Measurements from ENCODE around the gene ZNF142.

GRCh38 chr2:218621007-218621406 lies 38.4 kb downstream of the ZNF142 start:
- TF ChIP-seq LEF1 (IDR thresholded peaks at IDR 0.05; ENCODE audit: borderline replicate concordance), result no peak
- TF ChIP-seq SUZ12 (IDR thresholded peaks at IDR 0.05), result no peak
- TF ChIP-seq FOXA1 (IDR thresholded peaks at IDR 0.05), result no peak
- TF ChIP-seq CTBP1 (IDR thresholded peaks at IDR 0.05; ENCODE audit: borderline replicate concordance), result no peak
- TF ChIP-seq SP1 (IDR thresholded peaks at IDR 0.05), result no peak
- no peak for TF ChIP-seq PKNOX1 (IDR thresholded peaks at IDR 0.05)
- no peak for TF ChIP-seq FOXM1 (IDR thresholded peaks at IDR 0.05; ENCODE audit: borderline replicate concordance)
- no peak for TF ChIP-seq TARDBP (IDR thresholded peaks at IDR 0.05)
- no peak for TF ChIP-seq FOXK2 (IDR thresholded peaks at IDR 0.05)
- TF ChIP-seq ARNT (IDR thresholded peaks at IDR 0.05), result no peak
- no peak for TF ChIP-seq HDGF (IDR thresholded peaks at IDR 0.05; ENCODE audit: borderline replicate concordance)
- no peak for TF ChIP-seq ELF4 (IDR thresholded peaks at IDR 0.05)
- no peak for TF ChIP-seq BHLHE40 (IDR thresholded peaks at IDR 0.05; ENCODE audit: borderline replicate concordance)
